ENCODE results near the gene TNKS1BP1. TPM values are rescaled to one million over a fixed set of nuclear protein-coding genes. Genes with fewer than 3 reads are reported as not detected.
A peak's percentile ranks its signal among the peaks of the same experiment; 100 is the strongest.
"Not testable (repeated sequence)": the region's sequence is repeated elsewhere in the genome, so short reads cannot be mapped to it uniquely, and the experiment has no call there.

Gene TNKS1BP1
- total and polyA plus RNA-seq, 7 donors = 63.9 to 288 (median 80.1) TPM

GRCh38 chr11:57363131-57364080, 38.7 kb upstream of the TNKS1BP1 start:
- no peaks in the 10 kb centered on the region for H3K36me3 ChIP-seq (ENCODE audit: insufficient read depth in 1 of 2, low read depth in 1 of 2)
- no peaks in the 10 kb centered on the region for H3K9me3 ChIP-seq
- no peak for DNase-seq
- no peaks in the 10 kb centered on the region for H3K27me3 ChIP-seq (ENCODE audit: insufficient read depth in 3 of 3, low read length in 2 of 3)
- ATAC-seq = no peak
- H3K27ac ChIP-seq = no peak overlapping the region
- H3K4me1 ChIP-seq = peaks cover 3% of the 10 kb centered on the region
- 42 to 61% (median 51%) methylated on average over 7 of the region's 7 CpGs for WGBS, 3 donors
- intact Hi-C loops (cut with DNase I) = no loop called here
- TF ChIP-seq CTCF (IDR thresholded peaks at IDR 0.05) = no peak
- no peak overlapping the region for H3K4me3 ChIP-seq

GRCh38 chr11:57361926-57362325, 37.2 kb upstream of the TNKS1BP1 start:
- intact Hi-C loops (cut with DNase I) = no loop called here
- ATAC-seq = no peak

GRCh38 chr11:57361420-57361819, 36.7 kb upstream of the TNKS1BP1 start:
- H3K27me3 ChIP-seq (ENCODE audit: insufficient read depth in 3 of 3, low read length in 2 of 3); H3K9me3 ChIP-seq; H3K27ac ChIP-seq; DNase-seq; intact Hi-C loops (cut with DNase I); H3K4me3 ChIP-seq; ATAC-seq; H3K36me3 ChIP-seq (ENCODE audit: insufficient read depth in 1 of 2, low read depth in 1 of 2); H3K4me1 ChIP-seq: not testable (repeated sequence)

More at GRCh38 chr11:57361926-57362325, 37.2 kb upstream of the TNKS1BP1 start:
- no peak for DNase-seq
- no peaks in the 10 kb centered on the region for H3K27me3 ChIP-seq (ENCODE audit: insufficient read depth in 3 of 3, low read length in 2 of 3)
- no peak for TF ChIP-seq CTCF (IDR thresholded peaks at IDR 0.05)
- no peaks in the 10 kb centered on the region for H3K9me3 ChIP-seq
- H3K27ac ChIP-seq = no peak overlapping the region
- no peaks in the 10 kb centered on the region for H3K36me3 ChIP-seq (ENCODE audit: insufficient read depth in 1 of 2, low read depth in 1 of 2)
- no peak overlapping the region for H3K4me3 ChIP-seq
- WGBS, 3 donors = 89 to 95% (median 91%) methylated on average over 3 of the region's 3 CpGs
- peaks cover 7% of the 10 kb centered on the region for H3K4me1 ChIP-seq

- H3K9me3 ChIP-seq = no peaks in the 10 kb centered on the region
- intact Hi-C loops (cut with DNase I) = no loop called here
- H3K36me3 ChIP-seq (ENCODE audit: insufficient read depth in 1 of 2, low read depth in 1 of 2) = no peaks in the 10 kb centered on the region
- ATAC-seq = no peak
- no peaks in the 10 kb centered on the region for H3K27me3 ChIP-seq (ENCODE audit: insufficient read depth in 3 of 3, low read length in 2 of 3)
- TF ChIP-seq CTCF (IDR thresholded peaks at IDR 0.05) = no peak
- H3K27ac ChIP-seq = no peak overlapping the region
- 86 to 94% (median 89%) methylated on average over 7 to 8 of the region's 8 CpGs for WGBS, 3 donors
- H3K4me3 ChIP-seq = no peak overlapping the region
- DNase-seq = no peak
- peaks cover 7% of the 10 kb centered on the region for H3K4me1 ChIP-seq
These were observed 36.2 kb upstream of the TNKS1BP1 start for GRCh38 chr11:57360991-57361390.

- WGBS, 3 donors = 48 to 69% (median 60%) methylated on average over 9 of the region's 9 CpGs
- Histone ChIP-seq H3K4me1 (peaks cover 7% of the 10 kb centered on the region), H3K36me3 (ENCODE audit: insufficient read depth in 1 of 2, low read depth in 1 of 2) (no peaks in the 10 kb centered on the region), H3K27ac (peak overlapping the region; percentile 71), H3K4me3 (no peak overlapping the region), H3K27me3 (ENCODE audit: insufficient read depth in 3 of 3, low read length in 2 of 3) (no peaks in the 10 kb centered on the region), H3K9me3 (no peaks in the 10 kb centered on the region)
- ATAC-seq (peak; percentile 70 to 87 (median 78)), DNase-seq (no peak)
- TF ChIP-seq CTCF (IDR thresholded peaks at IDR 0.05) = no peak
- intact Hi-C loops (cut with DNase I) = no loop called here
These were observed 35.3 kb upstream of the TNKS1BP1 start for GRCh38 chr11:57359896-57360690.
